SK-N-SH treated with all-trans-retinoic acid at 6 μM for 48 hours (cell line): ENCODE measurements around the gene TMEM190.

Experiments used
- ATAC-seq: fragments of 200-7000 bp; cut with Tn5 transposase; 3 replicates; pipeline ENCODE4 v1.9.1; 2020; ENCODE audit warnings: mild to moderate bottlenecking, moderate library complexity
- ARNTL ChIP-seq: fragments of 450-650 bp; formaldehyde crosslinking; IDR thresholded peaks from 2 replicates; pipeline ENCODE4 v1.5.0; 2020; ENCODE audit warnings: low read depth, mild to moderate bottlenecking, moderate library complexity, borderline replicate concordance
- CREB5 ChIP-seq: fragments of 250-450 bp; sonication (Bioruptor Pico); IDR thresholded peaks from 2 replicates; pipeline ENCODE4 v1.5.1; 2020; ENCODE audit warnings: low read depth, mild to moderate bottlenecking, moderate library complexity
- CSDC2 ChIP-seq: fragments of 250-450 bp; sonication (Bioruptor Pico); IDR thresholded peaks from 2 replicates; pipeline ENCODE4 v1.5.0; 2020; ENCODE audit warnings: mild to moderate bottlenecking, moderate library complexity
- ESRRG ChIP-seq: fragments of 250-450 bp; sonication (Bioruptor Pico); IDR thresholded peaks from 2 replicates; pipeline ENCODE4 v1.6.1; 2021; ENCODE audit warnings: mild to moderate bottlenecking
- GLIS3 ChIP-seq: fragments of 250-450 bp; sonication (Bioruptor Pico); IDR thresholded peaks from 2 replicates; pipeline ENCODE4 v1.5.0; 2020; ENCODE audit warnings: mild to moderate bottlenecking, moderate library complexity
- ISL1 ChIP-seq: fragments of 250-450 bp; sonication (Bioruptor Pico); IDR thresholded peaks from 2 replicates; pipeline ENCODE4 v2.1.2; 2022; ENCODE audit warnings: mild to moderate bottlenecking, moderate library complexity
- OSR1 ChIP-seq: fragments of 250-450 bp; sonication (Bioruptor Pico); IDR thresholded peaks from 2 replicates; pipeline ENCODE4 v1.8.0; 2022; ENCODE audit warnings: moderate library complexity, mild to moderate bottlenecking, inconsistent platforms
- PATZ1 ChIP-seq: fragments of 250-450 bp; sonication (Bioruptor Pico); IDR thresholded peaks from 2 replicates; pipeline ENCODE4 v1.8.0; 2020; ENCODE audit warnings: mild to moderate bottlenecking, moderate library complexity, borderline replicate concordance
- POU6F1 ChIP-seq: fragments of 250-450 bp; sonication (Bioruptor Pico); IDR thresholded peaks from 2 replicates; pipeline ENCODE4 v1.8.0; 2021; ENCODE audit warnings: low read depth, mild to moderate bottlenecking, moderate library complexity, borderline replicate concordance
- PPARA ChIP-seq: fragments of 250-450 bp; sonication (Bioruptor Pico); IDR thresholded peaks from 2 replicates; pipeline ENCODE4 v1.5.0; 2020; ENCODE audit warnings: mild to moderate bottlenecking, borderline replicate concordance
- RARB ChIP-seq: fragments of 250-450 bp; sonication (Bioruptor Pico); IDR thresholded peaks from 2 replicates; pipeline ENCODE4 v1.8.0; 2021; ENCODE audit warnings: mild to moderate bottlenecking, moderate library complexity
- SNAI2 ChIP-seq: fragments of 250-450 bp; sonication (Bioruptor Pico); IDR thresholded peaks from 2 replicates; pipeline ENCODE4 v1.5.0; 2020; ENCODE audit warnings: mild to moderate bottlenecking, moderate library complexity
- TCF4 ChIP-seq: fragments of 250-450 bp; sonication (Bioruptor Pico); IDR thresholded peaks from 2 replicates; pipeline ENCODE4 v1.8.0; 2021; ENCODE audit warnings: mild to moderate bottlenecking, moderate library complexity, borderline replicate concordance
- TOX ChIP-seq: fragments of 250-450 bp; sonication (Bioruptor Pico); IDR thresholded peaks from 2 replicates; pipeline ENCODE4 v1.8.0; 2021; ENCODE audit warnings: mild to moderate bottlenecking, moderate library complexity, borderline replicate concordance
- TSHZ2 ChIP-seq: fragments of 250-450 bp; sonication (Bioruptor Pico); IDR thresholded peaks from 2 replicates; pipeline ENCODE4 v1.5.0; 2020; ENCODE audit warnings: mild to moderate bottlenecking, moderate library complexity
- ZC3H10 ChIP-seq: fragments of 250-450 bp; sonication (Bioruptor Pico); IDR thresholded peaks from 2 replicates; pipeline ENCODE4 v1.5.1; 2021; ENCODE audit warnings: mild to moderate bottlenecking, moderate library complexity
- ZFP3 ChIP-seq: fragments of 250-450 bp; sonication (Bioruptor Pico); IDR thresholded peaks from 2 replicates; pipeline ENCODE4 v1.5.0; 2020; ENCODE audit warnings: mild to moderate bottlenecking, moderate library complexity
- ZFP30 ChIP-seq: fragments of 450-650 bp; formaldehyde crosslinking; IDR thresholded peaks from 2 replicates; pipeline ENCODE4 v1.5.0; 2022; ENCODE audit warnings: mild to moderate bottlenecking, moderate library complexity
- ZNF565 ChIP-seq: fragments of 450-650 bp; formaldehyde crosslinking; conservative IDR thresholded peaks from 2 replicates; pipeline ENCODE4 v1.5.0; 2020; ENCODE audit warnings: low read depth, mild to moderate bottlenecking, moderate library complexity
- ZNF70 ChIP-seq: fragments of 450-650 bp; formaldehyde crosslinking; IDR thresholded peaks from 2 replicates; pipeline ENCODE4 v1.5.0; 2020; ENCODE audit warnings: mild to moderate bottlenecking, moderate library complexity
- ZNF8 ChIP-seq: fragments of 450-650 bp; formaldehyde crosslinking; IDR thresholded peaks from 2 replicates; pipeline ENCODE4 v1.5.0; 2020; ENCODE audit warnings: mild to moderate bottlenecking, moderate library complexity

The TMEM190 gene

GRCh38 chr19:55373306-55373992 lies 3.2 kb upstream of the TMEM190 start:
- no peak for ATAC-seq
- TF ChIP-seq ZNF8 (CRISPR knock-in tag) (no peak), OSR1 (CRISPR knock-in tag) (no peak), ZNF565 (no peak), SNAI2 (no peak), RARB (CRISPR knock-in tag) (no peak), TCF4 (CRISPR knock-in tag) (no peak), ZC3H10 (CRISPR knock-in tag) (no peak), ZFP30 (CRISPR knock-in tag) (no peak), CSDC2 (no peak), POU6F1 (no peak), ZFP3 (CRISPR knock-in tag) (no peak), ARNTL (CRISPR knock-in tag) (no peak), ESRRG (no peak), TOX (CRISPR knock-in tag) (no peak), GLIS3 (CRISPR knock-in tag) (no peak), PPARA (CRISPR knock-in tag) (no peak), ZNF70 (CRISPR knock-in tag) (no peak), PATZ1 (CRISPR knock-in tag) (no peak)
- TF ChIP-seq, all 23 proteins: peak for 0

GRCh38 chr19:55373993-55374757 lies 2.5 kb upstream of the TMEM190 start:
- TF ChIP-seq CREB5 (no peak), RARB (CRISPR knock-in tag) (no peak), GLIS3 (CRISPR knock-in tag) (no peak), OSR1 (CRISPR knock-in tag) (no peak), ESRRG (no peak), ZNF8 (CRISPR knock-in tag) (no peak), TCF4 (CRISPR knock-in tag) (no peak), ZC3H10 (CRISPR knock-in tag) (no peak), SNAI2 (no peak), TOX (CRISPR knock-in tag) (no peak), TSHZ2 (CRISPR knock-in tag) (no peak), ZNF565 (no peak), ISL1 (no peak), ARNTL (CRISPR knock-in tag) (no peak)
- peak; percentile 4; the same call in 1 of the 3 replicates for ATAC-seq
